Heart left ventricle (tissue), 13 donors: ENCODE data around the gene LYPD6B.

Experiments
- POLR2A ChIP-seq, 2 donors: fragments of 450-650 bp; IDR thresholded peaks; one replicate each; pipeline ENCODE4 v1.6.1; 2017; ENCODE audit warnings: antibody characterized with exemption in 2 of 2, mild to moderate bottlenecking in 2 of 2, moderate library complexity in 2 of 2
- TF ChIP-seq, protein P1 (sequence below), 12 donors: fragments of 200-600 bp; sonication (generic) in 4 of 12; IDR thresholded peaks; one replicate each; pipeline versions ENCODE4 v1.5.0 to v1.8.0; 2018 to 2022; ENCODE audit warnings: antibody characterized with exemption in 12 of 12, mild to moderate bottlenecking in 5 of 12
- donor health status: ischemic (EF 13 %, LVEDD 7.1; RV severe dilation, severe dysfunction).
- donor health status: DM: no; HTN: yes; CAD: no.
- donor health status: DM: no; HTN: no; CAD: no.
- donor health status: ischemic (EF 25% LVEDD 6.9; RV normal size, moderate dysfunction).
- donor health status: ischemic (EF 25% LVEDD 5.7; RV mildly dilated, moderate dysfunction).
- donor health status: ischemic (EF 35%, LVEDD 5.7; RV mildly dilated, moderate dysfunction).
- donor health status: nonischemic (EF 11% LVEDD 7.7; RV severe dilation, severe dysfunction).
- donor health status: DM: yes; HTN: yes; CAD: no.
- donor health status: PGD.
- donor health status: ischemic (EF 29% LVEDD 5.4; RV normal size, mild dysfunction).
- donor health status: nonischemic (EF 23%, LVEDD 6.1; RV moderate dilation, normal function).

DNA sequence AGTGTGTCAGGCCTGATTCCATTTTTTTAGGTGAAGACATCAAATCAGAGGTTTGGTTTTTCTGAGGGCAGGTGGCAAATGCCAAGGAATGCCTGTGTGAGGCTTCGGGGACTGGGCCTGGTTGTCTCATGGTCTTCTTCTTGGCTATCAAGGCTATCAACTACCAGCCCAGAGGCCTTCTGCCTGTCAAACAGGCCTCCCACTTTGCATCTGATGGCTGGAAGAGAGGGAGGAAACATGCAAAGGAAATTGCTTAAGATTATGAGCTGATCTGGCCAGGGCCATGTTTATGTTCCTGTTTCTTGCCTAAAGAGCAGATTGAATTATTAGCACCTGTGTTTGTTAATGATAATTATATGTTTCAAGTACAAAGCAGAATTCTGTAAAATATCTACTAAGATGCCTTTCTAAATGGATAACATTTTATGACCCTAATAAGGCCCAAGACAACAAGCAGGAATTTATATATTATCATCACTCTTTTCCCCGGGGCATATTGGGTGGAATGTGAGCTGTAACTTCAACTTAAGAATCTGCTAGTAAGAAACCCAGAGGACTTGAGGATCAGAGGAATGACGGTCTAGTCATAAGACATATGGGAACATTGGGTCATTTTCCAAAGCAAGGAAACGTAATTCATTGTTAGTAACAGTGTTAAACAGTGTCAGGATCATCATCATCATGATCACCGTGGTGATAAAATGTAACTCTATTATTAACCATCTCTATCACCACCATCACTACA is 123.2 kb downstream of the LYPD6B start:
- TF ChIP-seq POLR2A (IDR thresholded peaks at IDR 0.05), result no peak
- TF ChIP-seq, protein P1, sequence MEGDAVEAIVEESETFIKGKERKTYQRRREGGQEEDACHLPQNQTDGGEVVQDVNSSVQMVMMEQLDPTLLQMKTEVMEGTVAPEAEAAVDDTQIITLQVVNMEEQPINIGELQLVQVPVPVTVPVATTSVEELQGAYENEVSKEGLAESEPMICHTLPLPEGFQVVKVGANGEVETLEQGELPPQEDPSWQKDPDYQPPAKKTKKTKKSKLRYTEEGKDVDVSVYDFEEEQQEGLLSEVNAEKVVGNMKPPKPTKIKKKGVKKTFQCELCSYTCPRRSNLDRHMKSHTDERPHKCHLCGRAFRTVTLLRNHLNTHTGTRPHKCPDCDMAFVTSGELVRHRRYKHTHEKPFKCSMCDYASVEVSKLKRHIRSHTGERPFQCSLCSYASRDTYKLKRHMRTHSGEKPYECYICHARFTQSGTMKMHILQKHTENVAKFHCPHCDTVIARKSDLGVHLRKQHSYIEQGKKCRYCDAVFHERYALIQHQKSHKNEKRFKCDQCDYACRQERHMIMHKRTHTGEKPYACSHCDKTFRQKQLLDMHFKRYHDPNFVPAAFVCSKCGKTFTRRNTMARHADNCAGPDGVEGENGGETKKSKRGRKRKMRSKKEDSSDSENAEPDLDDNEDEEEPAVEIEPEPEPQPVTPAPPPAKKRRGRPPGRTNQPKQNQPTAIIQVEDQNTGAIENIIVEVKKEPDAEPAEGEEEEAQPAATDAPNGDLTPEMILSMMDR (IDR thresholded peaks at IDR 0.05), result no peak
